MM.1S (cell line): Measurements from ENCODE around the gene ASZ1.

ENCODE experiments used
- EZH2 ChIP-seq: fragments of 300-600 bp; sonication (generic); optimal IDR thresholded peaks from 2 replicates; pipeline ENCODE3; 2017; ENCODE audit warnings: low read depth, mild to moderate bottlenecking, antibody characterized with exemption, low read length, mixed read lengths
- EZH2phosphoT487 ChIP-seq: fragments of 300-600 bp; sonication (generic); IDR thresholded peaks from 2 replicates; pipeline ENCODE4 v1.6.1; 2018; ENCODE audit warnings: antibody characterized with exemption, low read length
- TF ChIP-seq, protein P1 (sequence below): fragments of 300-600 bp; sonication (generic); IDR thresholded peaks from 2 replicates; pipeline ENCODE4 v1.5.1; 2016; ENCODE audit warnings: antibody characterized with exemption, low read length, mixed read lengths

DNA sequence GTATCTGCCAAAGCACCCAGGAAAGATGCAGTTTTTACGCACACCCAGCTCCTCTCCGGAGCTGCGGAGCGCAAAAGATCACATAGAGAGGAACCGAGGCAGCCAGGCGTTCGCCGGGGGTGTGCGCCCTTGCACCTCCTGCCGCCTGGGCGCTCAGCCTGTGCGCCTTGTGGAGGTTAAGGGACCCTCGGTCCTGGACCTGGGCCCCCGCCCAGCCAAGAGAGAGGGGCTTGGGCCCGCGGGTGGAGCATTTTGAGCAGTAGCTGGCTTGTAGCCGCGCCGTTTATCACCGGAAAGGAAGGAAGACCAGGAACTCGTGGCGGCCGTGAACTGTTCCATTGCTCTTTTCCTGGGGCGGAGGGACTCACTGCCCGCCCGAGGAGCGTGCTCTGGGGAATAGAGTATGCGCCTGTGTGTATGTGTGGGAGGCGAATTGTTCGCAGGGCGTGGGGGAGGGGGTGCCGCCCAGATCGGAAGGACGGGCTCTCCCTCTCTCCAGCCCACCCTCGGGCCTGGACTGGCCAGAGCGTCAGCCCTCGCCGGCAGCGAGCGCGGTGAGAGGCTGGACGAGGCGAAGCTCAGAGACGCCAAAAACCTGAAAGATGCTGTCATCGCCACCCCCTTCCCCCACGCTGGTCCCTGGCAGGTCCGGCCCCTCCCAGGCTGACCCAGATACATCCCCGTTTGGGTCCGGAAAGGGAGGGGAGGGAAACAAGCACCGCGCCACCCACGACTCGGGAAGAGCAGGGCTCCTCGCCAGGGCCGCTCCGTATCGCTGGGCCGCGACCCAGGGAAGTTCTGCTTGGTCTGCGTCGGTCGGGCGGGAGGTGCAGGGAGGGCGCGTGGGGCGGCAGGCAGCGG lies 103.2 kb downstream of the ASZ1 start:
- TF ChIP-seq, protein P1, sequence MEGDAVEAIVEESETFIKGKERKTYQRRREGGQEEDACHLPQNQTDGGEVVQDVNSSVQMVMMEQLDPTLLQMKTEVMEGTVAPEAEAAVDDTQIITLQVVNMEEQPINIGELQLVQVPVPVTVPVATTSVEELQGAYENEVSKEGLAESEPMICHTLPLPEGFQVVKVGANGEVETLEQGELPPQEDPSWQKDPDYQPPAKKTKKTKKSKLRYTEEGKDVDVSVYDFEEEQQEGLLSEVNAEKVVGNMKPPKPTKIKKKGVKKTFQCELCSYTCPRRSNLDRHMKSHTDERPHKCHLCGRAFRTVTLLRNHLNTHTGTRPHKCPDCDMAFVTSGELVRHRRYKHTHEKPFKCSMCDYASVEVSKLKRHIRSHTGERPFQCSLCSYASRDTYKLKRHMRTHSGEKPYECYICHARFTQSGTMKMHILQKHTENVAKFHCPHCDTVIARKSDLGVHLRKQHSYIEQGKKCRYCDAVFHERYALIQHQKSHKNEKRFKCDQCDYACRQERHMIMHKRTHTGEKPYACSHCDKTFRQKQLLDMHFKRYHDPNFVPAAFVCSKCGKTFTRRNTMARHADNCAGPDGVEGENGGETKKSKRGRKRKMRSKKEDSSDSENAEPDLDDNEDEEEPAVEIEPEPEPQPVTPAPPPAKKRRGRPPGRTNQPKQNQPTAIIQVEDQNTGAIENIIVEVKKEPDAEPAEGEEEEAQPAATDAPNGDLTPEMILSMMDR: no peak
- TF ChIP-seq EZH2phosphoT487 (no peak), EZH2 (no peak)
